DLD1 (cell line): Measurements from ENCODE around the gene AMFR.

Experiments
- in situ Hi-C: cut with HindIII; loops from 2 replicates; pipeline ENCODE4 v1.10.0; 2017; ENCODE audit warnings: low sequenced_read_pairs

Gene AMFR

DNA sequence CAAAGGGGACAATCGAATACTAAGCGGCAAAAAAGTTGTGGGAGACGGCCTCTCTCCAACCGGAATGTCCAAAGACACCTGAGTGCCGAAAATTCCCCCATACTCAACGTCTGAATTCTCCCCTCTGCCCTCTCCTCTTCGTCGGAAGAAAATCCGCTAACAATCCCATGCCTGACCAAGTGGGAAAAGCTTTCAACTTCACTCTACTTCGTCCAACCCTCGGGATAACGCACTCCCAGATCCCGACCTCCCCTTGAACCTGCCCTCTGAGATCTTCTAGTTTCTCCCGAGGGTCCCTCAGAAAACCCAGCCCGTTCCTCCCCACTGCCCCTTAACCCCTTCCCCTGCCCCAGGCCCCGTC, 961 bp downstream of the AMFR start:
- in situ Hi-C loops, result no loop called here

DNA sequence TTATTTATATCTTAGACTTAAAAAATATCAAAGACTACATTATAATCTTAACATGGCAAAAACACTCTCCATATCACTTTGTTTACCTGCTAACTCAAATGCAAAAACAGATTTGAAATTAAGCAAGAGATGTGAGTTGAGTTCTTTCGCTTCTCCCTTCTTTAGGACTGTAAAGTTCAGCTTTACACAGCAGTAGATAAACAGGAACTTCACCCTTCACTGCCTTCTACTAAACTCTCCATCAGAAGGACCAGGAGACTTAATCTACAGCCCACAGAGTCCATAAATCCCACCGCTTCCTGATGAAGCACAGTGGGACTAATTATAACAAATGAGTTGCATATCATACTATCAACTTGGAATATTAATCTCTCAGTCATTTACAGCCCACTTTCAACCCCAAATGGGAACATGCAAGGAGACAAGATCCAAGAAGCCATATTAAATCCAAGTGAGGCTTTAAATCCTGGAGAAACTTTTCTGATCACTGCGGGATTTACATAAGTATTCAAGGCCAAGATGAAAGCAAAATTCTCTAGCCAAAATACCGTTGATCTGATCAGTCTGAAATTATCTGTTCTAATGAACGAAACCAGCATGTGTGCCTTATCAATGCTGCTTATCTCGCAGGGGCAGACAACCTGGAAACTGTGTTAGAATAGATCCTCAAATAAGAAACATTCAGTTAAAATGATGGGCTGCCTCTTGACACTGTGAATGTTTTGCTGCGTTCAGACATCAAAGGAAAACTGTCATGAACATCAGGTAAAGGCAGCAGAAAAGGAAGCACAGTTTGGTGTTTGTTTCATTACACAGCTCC, 1.6 kb downstream of the AMFR start:
- in situ Hi-C loops, result no loop called here

DNA sequence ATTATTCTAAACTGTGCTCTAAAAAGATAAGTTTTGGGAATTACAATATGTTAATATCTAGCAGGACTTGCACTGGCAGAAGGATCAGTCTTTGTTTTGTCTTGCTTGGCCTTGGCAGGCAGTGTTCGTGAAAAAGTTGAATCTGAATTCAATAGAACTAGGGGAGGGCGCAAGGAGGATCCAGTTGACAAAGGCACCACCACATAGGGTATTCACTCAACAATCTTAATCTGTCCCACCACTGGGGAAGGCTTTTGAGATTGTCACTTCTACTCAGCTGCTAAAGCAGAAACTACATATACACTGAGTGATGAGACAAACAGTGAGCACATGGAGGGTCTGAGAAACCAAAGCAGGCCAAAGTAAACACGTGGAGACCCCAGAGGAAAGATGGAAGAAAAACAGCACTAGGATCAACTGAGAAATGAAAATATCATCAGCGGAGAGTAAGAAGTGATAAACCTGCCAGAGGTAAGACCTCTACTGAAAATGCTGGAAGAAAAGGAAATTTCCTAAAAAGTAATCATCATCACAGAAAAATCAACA, 2.4 kb downstream of the AMFR start:
- in situ Hi-C loops, result no loop called here

DNA sequence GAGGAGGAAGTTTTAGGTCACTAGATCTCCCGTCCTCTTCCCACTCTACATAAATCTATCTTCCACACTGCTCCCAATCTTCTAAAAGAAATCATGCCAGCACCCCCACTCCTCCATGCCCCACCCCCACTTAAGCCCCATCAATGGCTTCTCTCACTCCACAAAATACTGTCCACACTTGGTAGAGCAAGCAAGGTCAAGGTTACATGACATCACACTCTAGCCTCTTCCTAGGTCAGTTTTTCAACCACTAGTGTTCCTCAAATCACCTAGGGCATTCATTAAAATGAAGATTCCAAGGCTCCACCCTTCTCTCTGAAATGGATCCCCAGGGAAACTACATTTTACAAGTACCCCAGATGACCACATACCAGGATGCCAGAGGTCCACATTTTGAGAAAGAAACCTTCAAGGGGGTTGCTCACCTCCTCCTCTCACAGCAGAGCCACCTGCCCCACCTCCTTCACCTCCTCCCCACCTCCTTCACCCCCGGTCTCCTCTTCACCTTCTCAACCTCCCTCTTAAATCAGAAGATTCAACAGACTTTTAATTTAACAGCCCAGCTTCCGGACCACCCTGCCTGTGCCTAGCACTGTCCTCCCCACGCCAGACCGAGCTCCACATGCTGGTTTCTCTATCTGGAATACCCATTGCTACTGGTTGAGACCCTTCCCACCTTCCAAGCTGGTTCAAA, 3.2 kb downstream of the AMFR start:
- in situ Hi-C loops, result no loop called here

DNA sequence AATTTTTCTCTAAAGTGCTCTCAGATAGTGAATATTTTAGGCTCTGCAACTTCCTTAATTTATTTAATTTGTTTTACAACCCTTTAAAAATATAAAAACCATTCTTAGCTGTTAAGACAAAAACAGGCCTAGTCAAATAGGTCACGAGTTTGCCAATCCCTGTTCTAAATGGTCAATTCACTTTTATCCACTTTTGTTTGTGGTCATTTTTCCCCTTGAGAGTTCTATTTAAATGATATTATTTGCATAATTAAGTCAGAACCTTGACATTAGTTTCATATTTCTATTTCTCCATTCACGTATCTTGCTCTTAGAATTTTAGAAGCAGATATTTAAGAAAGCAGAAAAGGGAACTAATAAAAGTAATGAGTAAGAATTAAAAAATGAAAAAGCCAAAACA, 4.0 kb downstream of the AMFR start:
- in situ Hi-C loops, result no loop called here

DNA sequence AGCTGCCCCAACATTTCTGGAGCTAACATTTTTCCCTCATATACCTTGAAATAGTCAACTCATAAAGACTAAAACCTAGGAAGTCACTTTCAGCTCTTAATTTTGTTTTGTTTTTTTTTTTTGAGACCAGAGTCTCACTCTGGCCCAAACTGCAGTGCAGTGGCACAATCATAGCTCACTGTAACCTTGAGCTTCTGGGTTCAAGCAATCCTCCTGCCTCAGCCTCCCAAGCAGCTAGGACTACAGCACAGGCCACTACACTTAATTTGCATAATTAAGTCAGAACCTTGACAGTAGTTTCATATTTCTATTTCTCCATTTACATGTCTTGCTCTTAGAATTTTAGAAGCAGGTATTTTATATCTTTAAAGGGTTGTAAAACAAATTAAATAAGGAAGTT, 4.7 kb downstream of the AMFR start:
- in situ Hi-C loops, result no loop called here

DNA sequence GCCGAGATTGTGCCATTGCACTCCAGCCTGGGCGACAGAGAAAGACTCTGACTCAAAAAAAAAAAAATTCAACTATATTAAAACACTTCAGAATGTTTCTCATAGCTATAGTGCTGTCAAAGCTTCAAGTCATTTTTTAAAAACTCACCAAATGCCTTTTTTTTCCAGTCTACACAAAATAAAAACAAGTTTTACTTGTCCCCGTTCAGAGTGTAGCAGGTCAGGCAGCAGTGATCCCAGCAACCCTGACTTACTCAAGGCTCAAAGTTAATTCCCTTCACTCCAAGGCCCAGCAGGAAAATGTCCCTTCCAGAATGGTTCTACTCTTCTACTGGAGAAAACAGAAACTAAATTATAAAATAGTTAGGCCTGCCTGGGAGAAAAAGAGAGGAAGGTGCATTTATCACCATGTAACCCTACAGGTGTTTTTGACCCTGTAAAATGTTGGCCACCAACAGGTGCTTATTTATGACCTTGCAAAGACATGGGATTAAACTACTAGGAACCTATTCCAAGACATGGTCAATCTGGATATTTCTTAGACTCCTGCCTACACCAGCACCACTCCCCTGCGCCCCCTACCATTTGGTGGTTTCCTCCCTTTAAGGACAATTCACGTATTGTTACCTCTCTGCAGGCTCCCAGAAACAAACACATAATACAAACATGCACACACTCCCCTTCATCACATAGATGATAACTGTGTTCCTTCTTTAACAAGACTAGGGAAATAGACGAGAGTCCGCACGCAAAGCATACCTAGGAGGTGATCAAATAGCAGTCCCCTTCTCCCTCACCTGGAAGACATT, 5.4 kb downstream of the AMFR start:
- in situ Hi-C loops, result no loop called here

DNA sequence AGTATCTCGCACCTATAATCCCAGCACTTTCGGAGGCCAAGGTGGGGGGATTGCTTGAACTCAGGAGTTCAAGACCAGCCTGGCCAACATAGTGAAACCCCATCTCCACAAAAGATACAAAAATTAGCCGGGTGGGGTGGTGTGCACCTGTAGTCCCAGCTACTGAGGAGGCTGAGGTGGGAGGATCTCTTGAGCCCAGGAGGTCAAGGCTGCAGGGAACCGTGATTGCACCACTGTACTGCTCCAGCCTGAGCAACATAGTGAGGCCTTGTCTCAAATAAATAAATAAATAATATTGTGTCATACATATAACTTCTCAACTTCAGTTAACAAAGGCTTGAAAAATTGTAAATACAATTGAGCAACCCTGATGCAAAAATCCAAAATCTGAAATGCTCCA, 8.2 kb downstream of the AMFR start:
- in situ Hi-C loops, result no loop called here

DNA sequence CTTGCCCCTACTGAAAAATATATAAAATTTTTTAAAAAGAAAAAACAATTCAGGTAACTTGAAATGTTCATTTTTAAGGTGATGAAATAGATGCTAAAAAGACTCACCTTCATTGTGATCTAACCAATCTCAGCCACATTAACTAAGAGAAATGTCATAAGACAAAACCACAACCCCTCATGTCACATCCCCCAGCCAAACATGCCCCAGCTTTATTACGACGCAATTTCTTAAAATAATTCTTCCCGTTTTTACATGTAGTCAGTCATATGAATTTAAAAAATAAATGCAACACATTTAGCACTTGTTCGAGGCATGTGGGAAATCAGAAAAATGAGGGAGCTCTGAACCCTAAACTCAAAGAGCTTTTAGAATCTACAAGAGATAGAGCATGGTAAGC, 9.5 kb downstream of the AMFR start:
- in situ Hi-C loops, result no loop called here

DNA sequence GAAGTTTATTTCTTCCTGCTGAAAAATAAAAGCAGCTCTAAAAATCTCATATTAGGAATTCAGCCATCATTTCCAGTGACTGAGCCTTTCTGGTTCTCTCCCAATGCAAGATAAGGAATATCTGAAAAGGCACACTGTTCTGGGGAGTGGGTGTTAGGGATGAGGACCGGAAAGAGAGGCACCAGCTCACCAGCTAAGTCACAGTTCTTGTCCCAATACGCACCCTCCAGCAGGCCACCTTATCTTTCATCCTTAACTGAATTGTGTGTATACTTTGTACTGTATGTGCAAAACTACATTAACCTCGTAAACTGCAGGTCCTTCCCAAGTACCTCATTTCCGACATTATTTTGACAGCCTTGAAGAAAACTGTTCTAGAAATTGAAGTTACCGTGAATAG, 11.0 kb downstream of the AMFR start:
- in situ Hi-C loops, result no loop called here

DNA sequence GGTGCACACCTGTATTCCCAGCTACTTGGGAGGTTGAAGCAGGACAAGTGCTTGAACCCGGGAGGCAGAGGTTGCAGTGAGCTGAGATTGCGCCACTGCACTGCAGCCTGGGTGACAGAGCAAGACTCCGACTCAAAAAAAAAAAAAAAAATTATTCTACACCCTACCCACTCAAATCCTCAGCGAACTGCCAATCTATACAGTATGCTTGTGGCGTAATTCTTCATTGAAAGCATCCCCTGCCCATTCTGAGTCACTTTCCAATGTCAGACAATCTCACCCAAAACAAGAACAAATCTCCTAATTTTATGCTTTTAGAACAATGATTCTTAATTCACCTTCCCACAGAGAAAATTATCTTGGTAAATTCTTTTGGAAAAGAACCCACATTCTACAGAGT, 12.0 kb downstream of the AMFR start:
- in situ Hi-C loops, result no loop called here

DNA sequence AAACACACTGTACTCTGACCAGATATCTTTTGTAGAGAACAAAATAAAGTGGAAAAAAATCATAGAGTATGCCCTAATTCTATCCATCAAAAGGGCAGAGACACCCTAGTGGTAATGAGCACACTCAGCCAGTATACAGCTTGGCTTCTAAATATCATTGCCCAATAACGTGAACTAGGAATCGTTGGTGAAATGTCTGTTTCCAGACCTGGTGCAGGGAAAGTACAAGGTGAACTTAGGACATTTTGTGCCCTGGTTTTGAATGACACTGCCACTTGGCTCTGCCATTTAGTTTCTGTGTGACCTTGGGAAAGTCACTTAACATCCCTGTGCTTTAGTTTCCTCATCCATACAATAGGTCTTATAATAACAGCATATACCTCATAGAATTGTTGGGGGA, 13.7 kb downstream of the AMFR start:
- in situ Hi-C loops, result no loop called here

DNA sequence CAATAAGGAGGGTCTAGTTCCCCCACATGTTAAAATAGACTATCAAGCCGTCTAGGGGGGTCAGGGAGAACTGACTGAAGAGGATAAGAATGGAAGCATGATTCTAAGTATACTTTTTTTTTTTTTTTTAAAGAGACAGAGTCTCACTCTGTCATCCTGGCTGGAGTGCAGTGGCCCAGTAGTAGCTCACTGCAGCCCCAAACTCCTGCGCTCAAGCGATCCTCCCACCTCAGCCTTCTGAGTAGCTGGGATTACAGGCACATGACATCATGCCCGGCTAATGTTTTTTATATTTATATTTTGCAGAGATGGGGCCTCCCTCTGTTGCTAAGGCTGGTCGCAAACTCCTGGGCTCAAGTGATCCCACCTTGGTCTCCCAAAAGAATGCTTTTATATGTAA, 14.2 kb downstream of the AMFR start:
- in situ Hi-C loops, result no loop called here

DNA sequence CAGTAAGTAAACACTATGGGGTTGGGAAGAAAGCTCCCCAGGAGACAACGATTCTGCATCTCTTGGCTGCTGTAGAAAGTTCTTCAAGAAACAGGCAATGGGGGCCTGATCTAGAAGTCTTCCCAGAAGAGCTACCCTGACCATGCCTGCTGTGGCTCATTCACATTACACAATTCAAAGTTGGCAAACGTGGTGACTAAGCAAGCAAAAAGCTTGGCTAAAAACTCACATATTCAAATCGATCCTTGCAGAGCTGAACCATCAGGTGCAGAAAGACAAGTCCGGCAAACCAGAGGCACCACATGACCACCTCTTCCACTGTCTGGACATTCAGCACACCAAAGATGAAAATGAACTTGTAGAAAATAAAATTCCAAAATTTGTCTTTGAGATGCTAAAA, 16.1 kb downstream of the AMFR start:
- in situ Hi-C loops, result no loop called here

DNA sequence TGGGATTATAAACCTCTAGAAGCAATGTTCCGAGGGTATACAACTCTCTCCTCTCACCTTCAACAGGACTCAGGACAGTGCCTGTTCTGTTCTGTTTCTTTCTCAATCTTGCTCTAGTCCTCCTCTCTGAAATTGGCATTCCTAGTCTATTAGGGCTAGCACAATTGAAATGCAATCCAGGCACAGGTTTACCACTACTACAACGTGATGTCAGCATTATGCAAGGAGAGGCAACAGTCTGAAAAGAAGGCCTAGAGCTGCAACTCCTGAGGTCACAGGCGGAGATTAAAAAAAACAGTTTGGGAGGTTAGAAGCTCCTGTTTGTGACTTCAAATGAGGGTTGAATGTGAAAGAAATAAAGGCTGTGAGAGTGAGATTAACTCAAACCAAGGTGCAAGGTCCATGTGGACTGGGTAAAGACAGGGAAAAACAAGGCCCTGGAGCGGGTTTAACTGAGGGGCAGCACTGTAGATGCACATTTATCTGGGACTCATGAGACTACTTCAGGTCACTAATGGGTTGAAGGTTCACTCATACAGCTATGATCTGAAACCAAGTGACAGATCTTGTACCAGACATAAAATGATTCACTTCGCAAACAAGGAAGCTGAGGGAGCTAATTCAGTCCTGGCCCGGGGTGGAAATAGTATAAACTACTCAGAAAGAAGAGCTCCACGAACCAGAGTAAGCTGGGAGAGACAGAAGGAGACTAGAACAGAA, 16.8 kb downstream of the AMFR start:
- in situ Hi-C loops, result no loop called here

DNA sequence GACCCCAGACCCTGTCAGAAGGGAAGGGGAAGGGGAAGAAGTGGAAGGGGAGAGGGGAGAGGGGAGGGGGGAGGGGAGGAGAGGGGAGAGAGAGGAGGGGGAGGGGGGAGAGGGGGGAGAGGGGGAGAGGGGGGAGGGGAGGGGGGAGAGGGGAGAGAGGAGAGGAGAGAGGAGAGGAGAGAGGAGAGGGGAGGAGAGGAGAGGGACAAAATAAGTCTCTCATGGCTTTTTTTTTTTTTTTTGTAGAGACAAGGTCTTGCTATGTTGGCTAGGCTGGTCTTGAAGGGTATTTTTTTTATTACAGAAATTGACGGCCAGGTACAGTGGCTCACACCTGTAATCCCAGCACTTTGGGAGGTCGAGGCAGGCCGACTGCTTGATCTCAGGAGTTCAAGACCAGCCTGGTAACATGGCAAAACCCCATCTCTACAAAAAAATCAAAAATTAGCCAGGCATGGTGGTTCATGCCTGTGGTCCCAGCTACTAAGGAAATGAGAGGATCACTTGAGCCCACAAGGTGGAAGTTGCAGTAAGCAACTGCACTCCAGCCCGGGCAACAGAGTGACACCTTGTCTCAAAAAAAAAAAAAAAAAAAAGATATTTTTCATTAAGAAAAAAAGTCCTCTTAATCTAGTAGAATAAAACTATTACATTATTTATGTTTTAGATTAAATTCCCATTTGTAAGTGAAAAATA, 19.2 kb downstream of the AMFR start:
- in situ Hi-C loops, result no loop called here

DNA sequence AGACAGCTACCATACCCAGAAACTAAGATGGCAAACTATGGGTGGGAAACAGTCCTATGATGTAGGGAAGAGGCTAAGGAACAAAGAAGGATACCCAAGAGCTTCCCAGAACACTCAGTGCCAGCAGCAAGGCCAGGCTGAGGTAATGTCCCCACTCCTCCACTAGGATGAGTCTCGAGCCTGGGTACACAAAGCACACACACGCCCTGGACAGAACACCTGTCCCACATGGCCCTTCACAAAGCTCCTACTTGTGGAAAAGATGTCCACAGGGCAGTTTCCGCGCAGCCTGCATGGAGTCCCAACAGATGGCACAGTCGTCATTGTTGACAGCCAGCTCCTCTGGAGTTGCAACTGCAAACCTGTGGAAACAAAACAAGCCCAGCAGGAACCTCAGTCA, 23.9 kb downstream of the AMFR start:
- in situ Hi-C loops, result no loop called here

DNA sequence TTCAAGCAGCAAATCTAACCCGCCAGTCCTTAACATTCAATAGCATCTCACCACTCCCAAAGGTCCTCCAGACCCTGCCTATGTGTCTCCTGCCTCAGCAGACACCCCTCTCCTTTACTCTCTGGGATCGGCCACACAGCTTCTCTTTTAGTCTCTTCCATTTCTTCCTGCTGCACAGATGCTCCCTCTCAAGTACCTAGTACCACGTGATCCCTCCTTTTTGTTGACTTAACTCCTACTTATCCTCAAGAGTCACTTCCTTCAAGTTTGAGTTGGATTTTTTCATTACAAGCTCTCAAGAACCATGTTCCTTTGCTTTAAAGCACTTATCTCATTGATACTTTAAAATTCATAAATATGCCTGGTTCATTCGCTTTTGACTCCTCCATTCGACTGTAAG, 24.9 kb downstream of the AMFR start:
- in situ Hi-C loops, result no loop called here

DNA sequence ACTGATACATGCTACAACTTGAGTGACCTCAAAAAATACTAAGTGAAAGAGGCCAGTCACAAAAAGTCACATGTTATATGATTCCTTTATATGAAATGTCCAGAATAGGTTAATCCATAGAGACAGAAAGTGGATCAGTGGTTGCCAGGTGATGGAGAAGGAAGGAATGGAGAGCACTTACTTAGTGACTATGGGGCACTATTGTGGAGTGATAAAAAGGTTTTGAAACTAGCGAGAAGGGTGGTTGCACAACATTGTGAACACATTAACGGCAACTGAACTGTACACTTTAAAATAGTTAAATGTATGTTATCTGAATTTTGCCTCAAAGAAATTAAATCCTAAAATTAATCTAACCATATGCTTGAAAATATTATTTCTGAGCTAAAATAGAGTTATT, 25.9 kb downstream of the AMFR start:
- in situ Hi-C loops, result no loop called here

DNA sequence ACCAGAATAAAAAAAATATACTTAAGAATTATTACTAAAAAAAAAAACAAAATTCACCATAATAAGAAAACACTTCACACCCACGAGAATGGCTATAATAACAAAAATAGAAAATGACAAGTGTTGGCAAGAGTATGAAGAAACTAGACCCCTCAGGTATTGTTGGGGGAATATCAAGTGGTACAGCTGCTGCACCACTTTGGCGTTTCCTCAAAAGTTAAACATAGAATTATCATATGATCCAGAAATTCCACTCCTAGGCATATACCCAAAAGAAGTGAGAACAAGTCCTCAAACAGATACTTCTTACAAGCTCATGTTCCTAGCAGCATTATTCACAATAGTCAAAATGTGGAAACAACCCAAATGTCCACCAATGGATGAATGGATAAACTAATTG, 26.3 kb downstream of the AMFR start:
- in situ Hi-C loops, result no loop called here
